Stimulated activated CD4-positive, alpha-beta T cell treated with anti-CD3 and anti-CD28 coated beads, Interleukin-4, amount 100 ng/mL, for 4 hours (primary cell): ENCODE measurements around the gene FLCN.

Experiments
- DNase-seq, 2 experiments: peaks; one replicate each; pipeline ENCODE4 v3.0.0-alpha.2; 2020

Gene FLCN

GRCh38 chr17:17182598-17183136, 54.3 kb downstream of the FLCN start:
- DNase-seq: no peak

- peak in 1 of 2 experiments; percentile 59 for DNase-seq
Measured at GRCh38 chr17:17181666-17182597, 55.0 kb downstream of the FLCN start.

DNA sequence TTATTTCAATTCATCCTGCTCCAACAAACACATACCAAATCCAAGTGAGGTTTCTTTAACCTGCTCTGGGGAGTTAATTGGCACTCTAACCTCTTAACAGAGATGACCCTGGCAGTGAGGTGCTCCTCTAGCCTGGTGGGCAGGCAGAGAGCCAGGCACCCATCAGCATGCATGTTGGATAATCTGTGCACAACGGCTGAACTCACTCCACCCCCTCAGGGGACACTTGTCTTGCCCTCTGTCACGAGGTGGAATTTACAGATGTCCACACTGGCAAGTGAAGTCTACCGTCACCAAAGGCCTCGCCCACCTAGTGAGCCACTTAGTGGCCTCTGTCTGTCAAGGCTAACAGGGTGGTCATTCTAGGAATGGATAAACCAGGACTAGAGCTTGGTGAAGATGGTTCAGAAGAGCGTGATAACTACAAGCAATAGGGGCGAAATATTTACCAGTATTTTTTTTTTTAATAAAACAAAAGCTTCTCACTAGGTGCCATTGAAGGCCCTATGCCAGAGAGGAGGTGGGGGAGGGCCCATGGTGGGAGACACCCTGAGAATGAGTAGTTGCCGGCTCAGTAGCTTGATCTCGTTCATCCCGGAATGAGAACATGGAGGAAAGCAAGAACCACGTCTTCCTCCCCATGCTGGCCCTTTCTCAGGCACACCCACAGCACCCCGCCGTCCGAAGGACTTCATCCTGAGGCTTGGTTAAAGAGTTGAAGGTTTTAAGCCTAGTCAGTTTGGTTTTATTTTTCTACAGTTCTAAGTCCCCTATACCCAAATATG, 56.0 kb downstream of the FLCN start:
- DNase-seq: no peak

DNA sequence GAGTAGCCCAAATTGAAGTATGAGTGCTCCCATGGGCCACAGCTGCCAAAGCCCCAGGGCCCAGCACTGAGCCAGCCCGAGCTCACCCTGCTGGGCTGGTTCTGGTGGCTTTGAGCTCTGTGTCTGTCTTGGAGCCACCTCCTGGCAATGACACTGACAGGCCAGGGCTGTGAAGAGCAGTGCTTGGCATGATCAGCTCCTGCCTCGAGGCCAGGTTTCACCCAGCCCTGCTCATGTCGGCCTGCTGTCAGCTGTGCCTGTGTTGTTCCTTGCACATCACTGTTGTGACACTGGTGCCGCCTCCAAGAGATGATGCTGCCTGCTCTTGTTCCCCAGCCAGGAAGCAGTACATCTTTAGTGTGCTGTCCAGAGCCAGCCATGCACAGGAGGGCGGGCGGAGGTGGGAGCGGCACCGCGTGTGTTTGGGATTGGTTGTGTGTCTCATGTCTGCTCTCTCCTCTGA, 56.8 kb downstream of the FLCN start:
- no peak for DNase-seq

DNA sequence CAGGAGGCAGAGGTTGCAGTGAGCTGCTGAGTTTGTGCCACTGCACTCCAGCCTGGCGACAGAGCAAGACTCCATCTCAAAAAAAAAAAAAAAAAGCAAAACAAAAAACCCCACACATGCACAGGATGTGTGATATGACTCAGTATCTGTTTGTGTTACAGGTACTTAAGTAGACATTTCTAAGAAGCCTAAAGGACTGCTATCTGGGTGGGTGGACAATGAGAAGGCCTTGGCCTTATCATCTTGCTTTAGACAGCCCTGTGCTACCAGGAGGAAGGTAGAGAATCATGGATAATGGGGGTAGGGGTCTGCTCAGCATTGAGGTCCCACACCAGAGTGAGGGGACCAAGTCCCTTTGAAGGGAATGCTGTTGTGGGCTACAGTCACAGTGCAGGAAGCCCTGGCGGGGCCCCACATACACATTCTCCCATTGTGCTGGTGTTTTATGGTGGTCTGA, 57.6 kb downstream of the FLCN start:
- DNase-seq: no peak

- no peak for DNase-seq
Measured at GRCh38 chr17:17177176-17177575, 59.8 kb downstream of the FLCN start.

DNA sequence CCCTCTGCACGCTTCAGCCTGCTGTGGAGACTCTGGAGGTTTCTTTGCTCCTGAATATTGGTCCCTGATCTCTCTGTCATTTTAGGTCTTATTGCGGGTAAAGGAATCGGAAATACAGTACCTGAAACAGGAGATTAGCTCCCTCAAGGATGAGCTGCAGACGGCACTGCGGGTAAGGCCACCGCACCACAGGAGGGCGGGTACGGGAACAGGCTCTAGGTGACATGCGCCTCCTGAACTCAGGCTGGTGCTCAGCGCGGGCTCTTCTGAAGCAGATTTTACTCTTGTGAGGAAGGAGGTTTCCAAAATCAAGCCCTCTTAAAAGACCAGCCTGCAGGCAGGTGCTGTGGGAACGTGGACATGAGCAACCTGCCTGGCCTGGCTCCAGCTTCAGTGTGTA, 60.6 kb downstream of the FLCN start:
- no peak for DNase-seq

DNA sequence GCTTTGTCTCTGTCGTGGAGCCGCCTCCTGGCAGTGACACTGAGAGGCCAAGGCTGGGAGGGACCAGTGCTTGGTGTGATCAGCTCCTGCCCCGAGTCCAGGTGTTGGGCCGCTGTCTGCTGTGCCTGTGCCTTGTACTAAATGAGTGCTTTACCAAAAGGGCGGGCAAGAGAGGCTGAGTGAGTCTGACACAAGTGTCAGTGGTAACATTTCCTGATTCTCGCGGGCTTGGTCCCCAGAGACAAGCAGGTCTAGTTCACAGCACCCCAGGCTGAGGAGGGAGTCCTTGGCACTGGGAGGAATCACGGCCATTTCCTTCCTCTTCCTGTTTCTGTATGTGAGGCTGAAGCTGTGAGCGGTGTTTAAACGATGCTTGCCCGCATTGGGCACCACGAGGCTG, 61.1 kb downstream of the FLCN start:
- DNase-seq: no peak

DNA sequence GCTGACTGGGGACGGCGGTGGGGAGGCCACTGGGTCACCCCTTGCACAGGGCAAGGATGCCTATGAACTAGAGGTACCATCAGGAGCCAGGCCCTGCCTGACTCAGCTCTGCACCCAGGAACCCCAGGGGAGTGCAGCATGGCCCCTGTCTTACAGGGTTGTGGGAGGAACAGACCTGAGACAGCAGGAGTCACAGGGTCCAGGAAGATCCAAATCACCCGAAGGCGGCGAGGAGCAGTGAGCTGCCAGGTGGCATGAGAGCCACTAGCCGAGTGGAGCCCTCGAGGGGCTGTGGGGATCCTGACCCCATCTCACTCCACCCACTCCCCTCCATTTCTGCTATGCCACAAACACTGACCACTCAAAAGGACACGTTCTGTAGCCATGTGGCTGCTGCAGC, 61.6 kb downstream of the FLCN start:
- DNase-seq: no peak

GRCh38 chr17:17173921-17174320, 63.0 kb downstream of the FLCN start:
- no peak for DNase-seq

DNA sequence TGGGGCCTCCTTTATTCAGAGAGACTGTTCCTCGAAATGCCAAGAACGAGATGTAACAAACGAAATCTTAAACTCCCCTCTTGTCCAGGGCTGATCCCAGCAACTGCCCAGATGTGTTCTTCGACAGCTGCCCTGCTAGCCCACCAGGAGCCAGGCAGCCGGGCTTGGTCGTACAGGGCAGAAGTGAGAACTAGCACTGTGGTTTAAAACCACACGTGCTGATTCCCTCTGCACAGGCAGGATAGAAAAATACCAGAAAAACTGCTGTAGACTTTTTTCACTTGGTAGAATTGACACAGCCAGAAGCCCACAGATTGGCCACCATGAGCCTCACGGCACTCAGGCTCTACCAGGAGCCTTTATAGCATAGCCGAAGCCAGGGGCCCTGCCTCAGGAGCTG, 64.0 kb downstream of the FLCN start:
- DNase-seq: no peak

- no peak for DNase-seq
Measured at GRCh38 chr17:17172001-17172939, 64.7 kb downstream of the FLCN start.

DNA sequence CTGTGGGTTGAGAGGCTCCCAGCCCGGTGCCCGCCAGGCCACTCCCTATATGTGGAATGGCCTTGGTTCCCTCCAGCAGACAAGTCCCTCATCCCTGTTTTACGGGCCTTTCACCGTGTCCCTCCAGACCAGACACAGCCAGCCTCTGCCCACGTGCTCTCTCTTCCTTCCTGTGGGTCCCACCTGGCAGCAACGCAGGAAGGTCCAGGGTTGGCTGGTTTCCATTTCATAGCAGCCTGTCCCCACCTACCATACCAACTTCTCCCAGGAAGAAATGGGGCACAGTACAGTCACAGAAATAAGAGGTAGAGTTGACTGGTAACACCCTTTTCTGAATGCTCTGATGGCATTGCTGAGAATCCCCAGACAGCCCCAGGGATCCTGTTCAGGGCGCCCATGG, 65.8 kb downstream of the FLCN start:
- DNase-seq: no peak

DNA sequence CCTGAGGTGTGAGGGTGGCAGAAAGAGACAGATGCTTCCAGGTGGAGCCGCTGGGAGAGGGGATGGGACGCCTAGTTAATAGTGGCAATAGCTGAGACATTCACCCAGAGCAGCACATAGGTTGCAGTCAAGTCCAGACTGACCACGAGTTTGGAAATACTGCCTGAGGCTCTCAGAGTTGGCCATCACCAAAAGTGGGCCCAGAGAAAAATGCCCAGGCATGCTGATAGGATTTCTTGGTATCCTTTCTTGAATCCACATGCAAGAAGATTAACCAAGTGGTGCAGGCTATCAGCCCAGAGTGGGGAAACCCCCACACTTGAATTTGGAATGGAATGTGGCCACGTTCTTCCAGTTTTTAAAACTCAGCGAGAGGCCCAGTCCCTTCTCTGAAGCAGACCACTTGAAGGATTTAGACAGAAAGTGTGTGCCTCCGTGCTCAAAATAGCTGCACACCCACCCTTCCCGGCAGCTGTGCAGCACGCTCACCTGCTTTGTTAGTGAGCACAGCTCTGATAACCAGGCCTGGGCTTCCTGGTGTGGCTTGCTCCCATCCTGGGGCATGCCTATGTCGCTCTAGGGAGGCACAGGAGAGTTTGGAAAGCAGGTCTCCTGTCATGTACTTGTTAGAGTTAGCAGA, 66.5 kb downstream of the FLCN start:
- DNase-seq: no peak

- DNase-seq: no peak
Measured at GRCh38 chr17:17169396-17169795, 67.6 kb downstream of the FLCN start.

- no peak for DNase-seq
Measured at GRCh38 chr17:17168401-17168800, 68.6 kb downstream of the FLCN start.

DNA sequence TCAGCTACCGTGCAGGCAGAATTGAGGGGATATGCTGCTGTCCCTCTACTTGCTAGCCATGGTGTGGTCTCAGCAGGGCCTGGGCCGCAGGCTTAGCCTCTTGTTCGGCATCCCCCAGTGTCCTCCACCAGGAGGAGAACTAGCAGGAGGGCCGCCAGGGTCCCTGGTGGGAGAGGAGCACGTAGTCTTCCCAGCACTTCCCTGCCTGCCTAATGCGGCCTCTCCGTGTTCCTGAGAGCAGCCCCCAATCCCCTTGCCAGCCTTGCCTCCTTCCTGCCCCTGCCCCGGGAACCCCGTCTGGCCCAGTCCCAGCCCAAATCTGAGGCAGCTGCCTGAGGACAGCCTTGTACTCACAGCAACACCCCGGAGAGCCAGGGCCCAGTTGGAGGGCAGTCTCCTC, 69.0 kb downstream of the FLCN start:
- DNase-seq: no peak

- no peak for DNase-seq
Measured at GRCh38 chr17:17167356-17167755, 69.6 kb downstream of the FLCN start.

- no peak for DNase-seq
Measured at GRCh38 chr17:17166446-17166845, 70.5 kb downstream of the FLCN start.

DNA sequence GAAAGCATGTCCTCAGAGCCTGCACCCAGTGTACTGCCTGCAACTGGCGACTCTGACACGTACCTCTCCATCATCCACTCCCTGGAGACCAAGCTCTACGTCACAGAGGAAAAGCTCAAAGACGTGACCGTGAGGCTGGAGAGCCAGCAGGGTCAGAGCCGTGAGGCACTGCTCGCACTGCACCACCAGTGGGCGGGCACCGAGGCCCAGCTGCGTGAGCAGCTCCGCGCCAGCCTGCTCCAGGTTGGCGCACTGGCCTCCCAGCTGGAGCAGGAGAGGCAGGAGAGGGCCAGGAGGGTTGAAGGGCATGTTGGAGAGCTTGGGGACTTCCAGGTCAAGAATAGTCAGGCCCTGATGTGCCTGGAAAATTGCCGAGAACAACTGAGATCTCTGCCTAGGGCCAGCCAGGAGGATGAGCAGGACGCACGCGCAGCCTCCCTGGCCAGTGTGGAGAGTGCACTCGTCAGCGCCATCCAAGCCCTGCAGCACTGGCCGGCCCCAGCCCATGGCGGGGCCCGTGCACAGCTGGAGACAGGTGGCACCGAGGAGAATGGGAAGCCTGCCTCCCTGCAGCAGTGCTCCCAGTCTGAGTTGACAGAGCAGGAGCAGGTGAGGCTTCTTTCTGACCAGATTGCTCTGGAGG, 71.2 kb downstream of the FLCN start:
- DNase-seq: no peak

- DNase-seq: no peak
Measured at GRCh38 chr17:17164676-17165075, 72.3 kb downstream of the FLCN start.
